Fibroblast of skin of left biceps (primary cell): ENCODE measurements around the gene AEN.

Experiments used
- DNase-seq, 2 experiments: peaks; one replicate each; pipeline ENCODE4 v3.0.0-alpha.2; 2013; ENCODE audit warnings: low read depth in 2 of 2

Gene AEN

DNA sequence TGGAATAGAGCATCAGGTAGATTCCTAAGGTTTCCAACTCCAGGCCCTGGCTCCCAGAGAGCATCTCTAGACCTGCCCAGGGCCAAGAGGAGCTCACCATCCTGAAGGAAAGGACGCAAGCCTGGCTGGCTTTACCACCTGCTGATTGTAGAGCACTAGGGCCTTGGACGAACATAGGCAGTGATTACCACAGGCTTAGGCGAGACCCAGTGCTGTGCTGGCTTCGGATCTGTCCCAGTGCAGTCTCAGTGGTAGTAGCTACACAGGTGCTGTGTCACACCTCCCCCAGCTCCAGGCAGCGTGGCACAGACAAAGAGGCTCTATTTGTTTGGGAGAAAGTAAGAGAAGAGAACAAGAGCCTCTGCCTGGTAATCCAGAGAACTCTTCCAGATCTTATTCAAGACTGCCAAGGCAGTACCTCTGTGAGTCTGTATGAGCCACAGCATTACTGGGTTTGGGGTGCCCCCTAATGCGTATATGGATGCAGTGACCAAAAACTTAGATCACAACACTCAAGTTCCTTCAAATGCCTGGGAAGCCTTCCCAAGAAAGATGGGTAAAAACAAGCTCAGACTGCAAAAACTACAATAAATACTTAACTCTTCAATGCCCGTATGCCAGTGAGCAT, 43.1 kb downstream of the AEN start:
- no peak for DNase-seq

DNA sequence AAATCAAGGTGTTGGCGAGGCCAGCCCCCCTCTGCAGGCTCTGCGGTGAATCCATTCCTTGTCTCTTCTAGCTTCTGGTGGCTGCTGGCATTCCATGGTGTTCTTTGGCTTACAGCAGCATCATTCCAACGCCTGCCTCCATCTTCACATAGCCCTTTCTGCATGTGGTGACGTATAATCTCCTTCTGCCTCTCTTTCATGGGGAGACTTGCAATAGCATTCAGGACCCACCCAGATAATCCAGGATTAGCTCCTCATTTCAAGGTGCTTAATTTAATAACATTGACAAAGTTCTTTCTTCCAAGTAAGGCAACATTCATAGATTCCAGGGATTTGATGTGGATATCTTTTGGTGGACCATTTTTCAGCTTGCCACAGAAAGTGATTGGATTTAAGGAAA, 53.5 kb downstream of the AEN start:
- DNase-seq: no peak

DNA sequence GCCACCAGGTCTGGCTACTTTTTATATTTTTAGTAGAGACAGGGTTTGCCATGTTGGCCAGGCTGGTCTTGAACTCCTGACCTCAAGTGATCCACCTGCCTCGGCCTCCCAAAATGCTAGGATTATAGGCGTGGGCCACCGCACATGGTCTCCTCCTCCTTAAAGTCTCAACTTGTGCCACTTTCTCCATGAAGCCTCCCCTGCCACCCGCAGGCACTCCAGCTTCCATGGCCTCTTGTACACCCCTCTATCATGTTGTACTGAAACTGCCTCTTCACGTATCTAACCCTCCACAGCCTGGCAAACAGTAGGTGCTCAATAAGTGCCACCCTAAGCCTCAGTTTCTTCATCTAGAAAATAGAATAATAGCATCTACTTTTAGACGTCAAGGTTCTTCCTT, 57.6 kb downstream of the AEN start:
- no peak for DNase-seq

DNA sequence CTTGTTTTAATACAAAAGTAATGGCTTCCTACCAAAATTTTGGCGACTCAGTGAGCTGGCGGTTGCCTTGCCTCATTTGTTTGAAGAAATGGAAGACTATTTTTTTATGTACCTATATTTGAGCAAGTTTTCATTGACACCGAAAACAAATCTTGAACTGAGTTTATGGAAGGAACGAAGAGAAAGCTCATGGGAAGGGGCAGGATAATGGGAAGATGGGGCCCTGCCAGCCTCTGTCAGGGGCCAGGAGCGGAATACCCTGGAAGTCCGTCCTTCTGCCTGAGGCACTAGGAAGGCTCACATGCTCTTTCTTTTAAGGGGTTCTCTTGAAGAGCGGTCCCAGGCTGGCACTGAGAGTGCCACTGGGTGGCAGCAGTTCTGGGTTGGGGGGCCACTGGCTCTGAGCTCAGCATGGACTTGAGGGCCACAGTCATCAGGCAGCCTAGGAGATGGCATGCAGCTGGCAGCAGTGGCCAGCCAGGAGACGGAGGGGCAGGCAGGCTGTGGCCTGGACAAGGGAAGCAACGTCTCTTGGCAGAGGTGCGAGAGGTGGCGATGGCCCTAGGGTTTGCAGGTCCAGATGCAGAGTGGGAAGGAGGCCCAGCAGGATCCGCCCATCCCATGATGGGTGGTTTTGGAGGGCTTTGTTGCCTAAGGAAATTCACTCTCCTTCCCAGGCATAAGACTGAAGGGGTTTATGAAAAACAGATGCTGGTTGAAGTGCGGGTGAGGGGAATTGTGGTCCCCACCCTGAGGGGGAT, 59.3 kb downstream of the AEN start:
- no peak for DNase-seq

DNA sequence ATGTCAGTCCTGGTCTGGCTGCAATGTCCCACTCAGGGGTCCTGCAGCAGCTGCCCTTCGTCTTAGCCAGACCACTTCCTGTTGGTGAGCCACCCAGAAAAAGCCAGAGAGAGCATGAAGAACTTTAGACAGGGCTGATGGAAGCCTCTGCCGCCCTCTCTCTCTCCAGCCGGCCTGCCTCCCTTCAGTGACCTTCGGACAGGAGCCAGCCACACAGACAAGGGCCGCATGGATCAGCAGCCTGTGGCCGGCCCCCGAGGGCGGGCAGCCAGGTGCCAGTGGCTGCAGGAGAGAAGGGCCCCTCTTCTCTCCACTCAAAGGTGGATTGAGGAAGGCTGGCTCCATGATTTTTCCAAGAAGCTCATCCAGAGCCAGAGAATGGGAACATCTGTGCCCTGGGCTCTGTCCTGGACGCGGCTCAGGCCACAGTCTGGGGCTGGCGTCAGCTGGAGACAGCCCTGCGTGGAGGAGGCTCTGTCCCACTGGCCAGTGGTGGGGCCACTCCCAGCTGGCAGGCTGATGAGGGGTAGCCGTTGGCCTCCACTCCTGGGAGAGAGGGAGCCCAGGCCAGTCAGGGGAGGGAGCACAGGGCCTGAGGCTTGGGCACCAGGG, 60.6 kb downstream of the AEN start:
- no peak for DNase-seq
